Smooth muscle cell (in vitro differentiated cells): ENCODE results near the gene COPA. TPM values are rescaled to one million over a fixed set of nuclear protein-coding genes. Genes with fewer than 3 reads are reported as not detected.

Experiments used
- DNase-seq: peaks from one replicate; lab custom pipeline; 2025; ENCODE audit not compliant: unreplicated experiment; lab: John Stamatoyannopoulos, UW
- H2AFZ ChIP-seq: fragments of 200-600 bp; sonication (generic); 2 replicates; pipeline ENCODE4 v1.6.0; 2016; ENCODE audit warnings: antibody characterized with exemption, low read depth, mild to moderate bottlenecking
- H3F3A ChIP-seq: fragments of 200-600 bp; sonication (generic); 2 replicates; pipeline ENCODE4 v1.6.0; 2017; ENCODE audit warnings: antibody characterized with exemption, low read depth
- H3K27ac ChIP-seq: fragments of 200-600 bp; sonication (generic); 2 replicates; pipeline ENCODE4 v1.5.1; 2016; ENCODE audit warnings: low read depth, mild to moderate bottlenecking
- H3K27me3 ChIP-seq: fragments of 200-600 bp; sonication (generic); 2 replicates; pipeline ENCODE4 v1.6.1; 2016; ENCODE audit warnings: low read depth, mild to moderate bottlenecking
- H3K36me3 ChIP-seq: fragments of 200-600 bp; sonication (generic); 2 replicates; pipeline ENCODE4 v1.5.1; 2016; ENCODE audit warnings: low read depth
- H3K4me1 ChIP-seq: fragments of 200-600 bp; sonication (generic); 2 replicates; pipeline ENCODE4 v1.5.1; 2016; ENCODE audit warnings: low read depth
- H3K4me2 ChIP-seq: fragments of 200-600 bp; sonication (generic); 2 replicates; pipeline ENCODE4 v1.6.0; 2016; ENCODE audit warnings: mild to moderate bottlenecking
- H3K4me3 ChIP-seq: fragments of 200-600 bp; sonication (generic); 2 replicates; pipeline ENCODE4 v1.5.1; 2016; ENCODE audit warnings: mild to moderate bottlenecking
- H3K79me2 ChIP-seq: fragments of 200-600 bp; sonication (generic); 2 replicates; pipeline ENCODE4 v1.6.0; 2016; ENCODE audit warnings: low read depth, mild to moderate bottlenecking
- H3K9ac ChIP-seq: fragments of 200-600 bp; sonication (generic); 2 replicates; pipeline ENCODE4 v1.6.0; 2016; ENCODE audit warnings: low read depth
- H3K9me3 ChIP-seq: fragments of 200-600 bp; sonication (generic); replicated peaks from 2 replicates; pipeline ENCODE4 v1.5.1; 2016; ENCODE audit warnings: low read depth
- H4K20me1 ChIP-seq: fragments of 200-600 bp; sonication (generic); 2 replicates; pipeline ENCODE4 v1.6.0; 2016; ENCODE audit warnings: low read depth
- CTCF ChIP-seq: fragments of 200-600 bp; sonication (generic); IDR thresholded peaks from 2 replicates; pipeline ENCODE4 v1.5.1; 2017; ENCODE audit warnings: borderline replicate concordance, mild to moderate bottlenecking, antibody characterized with exemption; ENCODE audit not compliant: insufficient read depth, poor library complexity, severe bottlenecking
- WGBS: methylation state at CpG from one replicate; pipeline ENCODE4 v1.1.7; 2016; ENCODE audit warnings: low lambda C conversion rate; 5-methylcytosine and 5-hydroxymethylcytosine counted together
- polyA plus RNA-seq: library from polyadenylated mRNA; unstranded; fragments of >200 nt; fragmentation: Nextera tagmentation; extraction: Ambion mirVana; gene quantifications from 2 replicates; pipeline ENCODE4 v1.2.1, GENCODE V29; 2016
- total RNA-seq: library from RNA; depleted of rRNA; stranded (reverse); fragments of >200 nt; gene quantifications from 2 replicates; pipeline ENCODE4 v1.2.3, GENCODE V29; 2014

COPA gene
- total and polyA plus RNA-seq, 2 experiments from 2014 or later: 171 to 196 TPM

GRCh38 chr1:160363010-160363409 lies 20.0 kb upstream of the COPA start:
- Histone ChIP-seq H3K9me3 (no peaks in the 10 kb centered on the region), H3K79me2 (no peaks in the 10 kb centered on the region), H2AFZ (no peak overlapping the region), H3F3A (no peaks in the 10 kb centered on the region), H3K4me2 (no peak overlapping the region), H3K9ac (no peak overlapping the region), H3K36me3 (no peaks in the 10 kb centered on the region), H3K27me3 (no peaks in the 10 kb centered on the region), H3K4me3 (no peak overlapping the region), H4K20me1 (no peaks in the 10 kb centered on the region), H3K4me1 (peaks cover 16% of the 10 kb centered on the region), H3K27ac (no peak overlapping the region)
- TF ChIP-seq CTCF: no peak
- 64% methylated on average over 5 of the region's 5 CpGs for WGBS
- no peak for DNase-seq

- WGBS: 65% methylated on average over 9 of the region's 9 CpGs
- Histone ChIP-seq H3F3A (no peaks in the 10 kb centered on the region), H3K36me3 (no peaks in the 10 kb centered on the region), H3K4me2 (no peak overlapping the region), H3K4me3 (no peak overlapping the region), H2AFZ (no peak overlapping the region), H3K9ac (no peak overlapping the region), H3K27me3 (no peaks in the 10 kb centered on the region), H4K20me1 (no peaks in the 10 kb centered on the region), H3K9me3 (no peaks in the 10 kb centered on the region), H3K79me2 (no peaks in the 10 kb centered on the region), H3K27ac (no peak overlapping the region), H3K4me1 (peaks cover 16% of the 10 kb centered on the region)
- no peak for TF ChIP-seq CTCF
- no peak for DNase-seq
These were observed 19.3 kb upstream of the COPA start for GRCh38 chr1:160362168-160362957.

GRCh38 chr1:160361814-160362167 lies 18.7 kb upstream of the COPA start:
- no peak overlapping the region for H2AFZ ChIP-seq
- H3K4me1 ChIP-seq: peaks cover 16% of the 10 kb centered on the region
- no peaks in the 10 kb centered on the region for H3K79me2 ChIP-seq
- H3F3A ChIP-seq: no peaks in the 10 kb centered on the region
- H3K4me3 ChIP-seq: no peak overlapping the region
- no peaks in the 10 kb centered on the region for H4K20me1 ChIP-seq
- TF ChIP-seq CTCF: no peak
- H3K9me3 ChIP-seq: no peaks in the 10 kb centered on the region
- no peak overlapping the region for H3K27ac ChIP-seq
- no peaks in the 10 kb centered on the region for H3K36me3 ChIP-seq
- 99% methylated on average over 4 of the region's 4 CpGs for WGBS
- H3K4me2 ChIP-seq: no peak overlapping the region
- no peak for DNase-seq
- no peak overlapping the region for H3K9ac ChIP-seq
- H3K27me3 ChIP-seq: no peaks in the 10 kb centered on the region

GRCh38 chr1:160361199-160361598 lies 18.1 kb upstream of the COPA start:
- DNase-seq: no peak
- Histone ChIP-seq H3F3A (no peaks in the 10 kb centered on the region), H4K20me1 (no peaks in the 10 kb centered on the region), H3K36me3 (peaks cover 3% of the 10 kb centered on the region), H3K9me3 (no peaks in the 10 kb centered on the region), H3K27ac (no peak overlapping the region), H3K4me3 (no peak overlapping the region), H3K4me2 (no peak overlapping the region), H3K27me3 (no peaks in the 10 kb centered on the region), H3K79me2 (no peaks in the 10 kb centered on the region), H2AFZ (no peak overlapping the region), H3K9ac (no peak overlapping the region), H3K4me1 (peaks cover 16% of the 10 kb centered on the region)
- no peak for TF ChIP-seq CTCF
- WGBS: 82% methylated on average over 2 of the region's 2 CpGs
